Lower lobe of right lung (tissue), 2 donors: ENCODE measurements around the gene ADIRF. TPM values are rescaled to one million over a fixed set of nuclear protein-coding genes. Genes with fewer than 3 reads are reported as not detected.

ENCODE experiments used
- ATAC-seq, 2 donors: fragments of 200-7000 bp; cut with Tn5 transposase; one replicate each; pipeline ENCODE4 v1.9.1; 2020 to 2022; ENCODE audit warnings: mild to moderate bottlenecking in 2 of 2, moderate library complexity in 2 of 2
- DNase-seq: peaks from one replicate; pipeline ENCODE4 v3.0.0-alpha.2; 2020
- H3K27ac ChIP-seq: fragments of 200-600 bp; one replicate; pipeline ENCODE4 v1.8.0; 2022
- H3K27me3 ChIP-seq: fragments of 200-600 bp; one replicate; pipeline ENCODE4 v1.8.0; 2022; ENCODE audit warnings: low read depth
- H3K36me3 ChIP-seq: fragments of 200-600 bp; one replicate; pipeline ENCODE4 v1.8.0; 2022; ENCODE audit warnings: mild to moderate bottlenecking
- H3K4me1 ChIP-seq: fragments of 200-600 bp; one replicate; pipeline ENCODE4 v1.8.0; 2022
- H3K4me3 ChIP-seq: fragments of 200-600 bp; one replicate; pipeline ENCODE4 v1.8.0; 2022; ENCODE audit warnings: mild to moderate bottlenecking
- H3K9me3 ChIP-seq: fragments of 200-600 bp; one replicate; pipeline ENCODE4 v1.8.0; 2022
- CTCF ChIP-seq: fragments of 200-600 bp; IDR thresholded peaks from one replicate; pipeline ENCODE4 v1.8.0; 2022; ENCODE audit warnings: antibody characterized with exemption, mild to moderate bottlenecking
- intact Hi-C: fragments of 100-400 bp; cut with DNase I; formaldehyde crosslinking; loops from one replicate; pipeline ENCODE4 v1.11.0; 2022
- total RNA-seq: library from RNA; stranded (reverse); fragmentation: NEBNext Ultra II Directional; extraction: Animal tissue kit (Norgen Biotek cat#: 25700); gene quantifications from one replicate; pipeline ENCODE4 v1.2.1, GENCODE V29; 2021
- donor health status: DM: no; HTN: yes; CAD: no; lungs with severe emphysema.

ADIRF gene
- total RNA-seq, 1 donor from 2014 or later, result 158 TPM

- intact Hi-C loops, result no loop called here
- Histone ChIP-seq H3K4me3 (no peak overlapping the region), H3K27ac (no peak overlapping the region), H3K9me3 (no peaks in the 10 kb centered on the region), H3K27me3 (no peaks in the 10 kb centered on the region), H3K36me3 (peaks cover 25% of the 10 kb centered on the region), H3K4me1 (peaks cover 11% of the 10 kb centered on the region)
- TF ChIP-seq CTCF, result no peak
- ATAC-seq (no peak), DNase-seq (no peak)
Observed at GRCh38 chr10:86941991-86942421, 26.3 kb upstream of the ADIRF start.

- no peak for DNase-seq
- H3K27ac ChIP-seq, result no peak overlapping the region
- no peaks in the 10 kb centered on the region for H3K27me3 ChIP-seq
- peaks cover 11% of the 10 kb centered on the region for H3K4me1 ChIP-seq
- ATAC-seq, result no peak
- no peak overlapping the region for H3K4me3 ChIP-seq
- no peak for TF ChIP-seq CTCF
- intact Hi-C loops, result no loop called here
- H3K9me3 ChIP-seq, result no peaks in the 10 kb centered on the region
- peaks cover 18% of the 10 kb centered on the region for H3K36me3 ChIP-seq
Observed at GRCh38 chr10:86942441-86943315, 25.6 kb upstream of the ADIRF start.

GRCh38 chr10:86943316-86944030 is 24.8 kb upstream of the ADIRF start:
- Histone ChIP-seq H3K4me3 (no peak overlapping the region), H3K36me3 (peaks cover 11% of the 10 kb centered on the region), H3K27ac (no peak overlapping the region), H3K9me3 (no peaks in the 10 kb centered on the region), H3K4me1 (peaks cover 11% of the 10 kb centered on the region), H3K27me3 (no peaks in the 10 kb centered on the region)
- DNase-seq (no peak), ATAC-seq (no peak)
- intact Hi-C loops, result no loop called here
- no peak for TF ChIP-seq CTCF

- intact Hi-C loops, result no loop called here
- peaks cover 9% of the 10 kb centered on the region for H3K36me3 ChIP-seq
- H3K27ac ChIP-seq, result no peak overlapping the region
- no peak for ATAC-seq
- no peak overlapping the region for H3K4me3 ChIP-seq
- no peaks in the 10 kb centered on the region for H3K9me3 ChIP-seq
- no peak for DNase-seq
- peaks cover 14% of the 10 kb centered on the region for H3K4me1 ChIP-seq
- no peak for TF ChIP-seq CTCF
- no peaks in the 10 kb centered on the region for H3K27me3 ChIP-seq
Observed at GRCh38 chr10:86944031-86944419, 24.3 kb upstream of the ADIRF start.

GRCh38 chr10:86944471-86944870 is 23.8 kb upstream of the ADIRF start:
- TF ChIP-seq CTCF, result no peak
- Histone ChIP-seq H3K36me3 (peaks cover 9% of the 10 kb centered on the region), H3K9me3 (no peaks in the 10 kb centered on the region), H3K27me3 (no peaks in the 10 kb centered on the region), H3K4me1 (peaks cover 14% of the 10 kb centered on the region), H3K27ac (no peak overlapping the region), H3K4me3 (no peak overlapping the region)
- DNase-seq (no peak), ATAC-seq (no peak)
- intact Hi-C loops, result no loop called here
